A549 (cell line): ENCODE data around the gene VSIG2. TPM values are rescaled to one million over a fixed set of nuclear protein-coding genes. Genes with fewer than 3 reads are reported as not detected.

Experiments used
- ATAC-seq, 2 experiments: fragments of 200-7000 bp in 1 of 2; fragments of >200 bp in 1 of 2; cut with Nextera tagmentation in 1 of 2; cut with Tn5 transposase in 1 of 2; 3 replicates each; pipeline versions ENCODE4 v1.8.0 to v1.9.1; 2018 to 2020; ENCODE audit warnings: mild to moderate bottlenecking in 1 of 2, moderate library complexity in 1 of 2
- CTCF ChIA-PET: fragments of 300-600 bp; sonication (Branson Sonifier 250); formaldehyde crosslinking; extraction: SDS; loops from one replicate; lab custom pipeline; 2021; ENCODE audit warnings: antibody characterized with exemption, inconsistent platforms; lab: Yijun Ruan, JAX
- POLR2A ChIA-PET: fragments of 350-600 bp; formaldehyde crosslinking; extraction: SDS; loops from one replicate; lab custom pipeline; 2021; ENCODE audit warnings: antibody characterized with exemption, inconsistent platforms; lab: Yijun Ruan, JAX
- DNase-seq, 2 experiments: peaks; one replicate each; pipeline versions ENCODE4 v3.0.0 to v3.0.0-alpha.2; 2011 to 2016; ENCODE audit warnings: low read depth in 1 of 2, low spot score in 1 of 2
- FAIRE-seq: peaks from 2 replicates; lab custom pipeline; 2011; peaks lifted over from hg19 to GRCh38; lab: Jason Lieb, UNC
- H3K27ac ChIP-seq, 2 experiments: fragments of >200 bp; sonication (Bioruptor Twin); formaldehyde crosslinking; 3 replicates each; pipeline ENCODE4 v1.5.1; 2016 to 2017
- H3K4me1 ChIP-seq: fragments of >200 bp; sonication (Bioruptor Twin); formaldehyde crosslinking; 3 replicates; pipeline ENCODE4 v1.6.1; 2016
- H3K4me2 ChIP-seq: fragments of >200 bp; sonication (Bioruptor Twin); formaldehyde crosslinking; 3 replicates; pipeline ENCODE4 v1.6.1; 2016
- H3K4me3 ChIP-seq: fragments of >200 bp; sonication (Bioruptor Twin); formaldehyde crosslinking; 3 replicates; pipeline ENCODE4 v1.5.1; 2016
- H3K9me3 ChIP-seq: fragments of >200 bp; sonication (Bioruptor Twin); formaldehyde crosslinking; 3 replicates; pipeline ENCODE4 v1.6.1; 2016
- CHD2 ChIP-seq: fragments of 150-350 bp; IDR thresholded peaks from 2 replicates; pipeline ENCODE4 v1.6.1; 2014; ENCODE audit warnings: low read length; ENCODE audit not compliant: partially characterized antibody
- CHD4 ChIP-seq: fragments of 200-600 bp; sonication (generic); IDR thresholded peaks from 2 replicates; pipeline ENCODE4 v1.6.1; 2016; ENCODE audit warnings: antibody characterized with exemption, mild to moderate bottlenecking, borderline replicate concordance
- EHF ChIP-seq: fragments of 250-450 bp; sonication (Bioruptor Pico); IDR thresholded peaks from 2 replicates; pipeline ENCODE4 v1.5.0; 2020; ENCODE audit warnings: mild to moderate bottlenecking
- EHMT2 ChIP-seq: fragments of 200-600 bp; sonication (generic); IDR thresholded peaks from 2 replicates; pipeline ENCODE4 v1.6.1; 2016; ENCODE audit warnings: antibody characterized with exemption, low read depth, mild to moderate bottlenecking, moderate library complexity
- FOSB ChIP-seq: fragments of 250-450 bp; sonication (Bioruptor Pico); IDR thresholded peaks from 2 replicates; pipeline ENCODE4 v1.5.0; 2020; ENCODE audit warnings: mild to moderate bottlenecking, moderate library complexity
- HES2 ChIP-seq: fragments of >200 bp; sonication (Bioruptor Twin); formaldehyde crosslinking; IDR thresholded peaks from 2 replicates; pipeline ENCODE4 v1.6.1; 2016
- HEYL ChIP-seq: fragments of 250-450 bp; sonication (Bioruptor Pico); IDR thresholded peaks from 2 replicates; pipeline ENCODE4 v1.8.0; 2021; ENCODE audit warnings: mild to moderate bottlenecking, moderate library complexity
- HOXA7 ChIP-seq: fragments of 250-450 bp; sonication (Bioruptor Pico); IDR thresholded peaks from 2 replicates; pipeline ENCODE4 v1.5.0; 2020; ENCODE audit warnings: mild to moderate bottlenecking, moderate library complexity
- JUNB ChIP-seq: fragments of >200 bp; sonication (Bioruptor Twin); formaldehyde crosslinking; IDR thresholded peaks from 2 replicates; pipeline ENCODE4 v1.6.1; 2016
- MAFK ChIP-seq: fragments of 450-650 bp; IDR thresholded peaks from 2 replicates; pipeline ENCODE4 v1.6.1; 2014; ENCODE audit not compliant: partially characterized antibody
- MAX ChIP-seq: IDR thresholded peaks from 2 replicates; pipeline ENCODE4 v1.6.1; 2012
- MAZ ChIP-seq: fragments of 150-350 bp; IDR thresholded peaks from 2 replicates; pipeline ENCODE4 v1.6.1; 2014; ENCODE audit warnings: antibody characterized with exemption, low read depth, low read length, borderline replicate concordance
- MYC ChIP-seq: IDR thresholded peaks from 2 replicates; pipeline ENCODE4 v1.6.1; 2012; ENCODE audit warnings: mild to moderate bottlenecking, inconsistent platforms, low read length, improper control_type of control experiment, borderline replicate concordance
- POLR2A ChIP-seq: IDR thresholded peaks from 2 replicates; pipeline ENCODE4 v1.6.1; 2012; ENCODE audit warnings: mild to moderate bottlenecking, low read length
- RAD21 ChIP-seq, 2 experiments: fragments of >200 bp in 1 of 2; sonication (Bioruptor Twin) in 1 of 2; formaldehyde crosslinking in 1 of 2; IDR thresholded peaks in 1 of 2; conservative IDR thresholded peaks in 1 of 2; 2 replicates in 1 of 2; 3 replicates in 1 of 2; pipeline ENCODE4 v1.6.1; 2012 to 2018; ENCODE audit warnings: inconsistent platforms in 1 of 2
- RFX5 ChIP-seq: fragments of 450-650 bp; IDR thresholded peaks from 2 replicates; pipeline ENCODE4 v1.7.1; 2014; ENCODE audit warnings: antibody characterized with exemption, mild to moderate bottlenecking, moderate library complexity
- TP53 ChIP-seq: fragments of 250-450 bp; sonication (Bioruptor Pico); IDR thresholded peaks from 2 replicates; pipeline ENCODE4 v1.5.0; 2021; ENCODE audit warnings: mild to moderate bottlenecking, moderate library complexity
- ZC3H11A ChIP-seq: fragments of 450-650 bp; IDR thresholded peaks from 2 replicates; pipeline ENCODE4 v1.6.1; 2014; ENCODE audit warnings: antibody characterized with exemption, mild to moderate bottlenecking
- ZSCAN20 ChIP-seq: fragments of 250-450 bp; sonication (Bioruptor Pico); IDR thresholded peaks from 2 replicates; pipeline ENCODE4 v1.8.0; 2022; ENCODE audit warnings: mild to moderate bottlenecking, moderate library complexity
- WGBS: methylation state at CpG from one replicate; pipeline ENCODE4 v1.1.6; 2017; ENCODE audit errors: missing lambda C conversion rate; 5-methylcytosine and 5-hydroxymethylcytosine counted together
- polyA plus RNA-seq, 4 experiments: library from polyadenylated mRNA; depleted of rRNA in 3 of 4; stranded (reverse); fragments of >200 nt; fragmentation: RNase III in 1 of 4; extraction: RNeasy Plus Mini Kit Qiagen cat#74134 plus additional on column Dnase treatment in 1 of 4; gene quantifications; 2 replicates in 3 of 4; 3 replicates in 1 of 4; pipeline ENCODE4 v1.2.3, GENCODE V29; 2011 to 2017
- TF ChIP-seq, protein P1 (sequence below): fragments of 150-350 bp; IDR thresholded peaks from 2 replicates; pipeline ENCODE4 v1.6.1; 2014; ENCODE audit warnings: low read depth, mild to moderate bottlenecking, low read length
- TF ChIP-seq, protein P2 (sequence below): fragments of >200 bp; sonication (Bioruptor Twin); formaldehyde crosslinking; IDR thresholded peaks from 3 replicates; pipeline ENCODE4 v1.6.1; 2016
- TF ChIP-seq, protein P3 (sequence below): fragments of 200-600 bp; sonication (generic); IDR thresholded peaks from 2 replicates; pipeline ENCODE4 v1.6.1; 2016; ENCODE audit warnings: antibody characterized with exemption, mild to moderate bottlenecking, moderate library complexity
- TF ChIP-seq, protein P4 (sequence below): fragments of 250-450 bp; sonication (Bioruptor Pico); IDR thresholded peaks from 2 replicates; pipeline ENCODE4 v1.5.0; 2020; ENCODE audit warnings: low read depth, mild to moderate bottlenecking, moderate library complexity

Gene VSIG2
- polyA plus RNA-seq, 2 of the 4 experiments (the other 2 are of a cell fraction), result not detected

DNA sequence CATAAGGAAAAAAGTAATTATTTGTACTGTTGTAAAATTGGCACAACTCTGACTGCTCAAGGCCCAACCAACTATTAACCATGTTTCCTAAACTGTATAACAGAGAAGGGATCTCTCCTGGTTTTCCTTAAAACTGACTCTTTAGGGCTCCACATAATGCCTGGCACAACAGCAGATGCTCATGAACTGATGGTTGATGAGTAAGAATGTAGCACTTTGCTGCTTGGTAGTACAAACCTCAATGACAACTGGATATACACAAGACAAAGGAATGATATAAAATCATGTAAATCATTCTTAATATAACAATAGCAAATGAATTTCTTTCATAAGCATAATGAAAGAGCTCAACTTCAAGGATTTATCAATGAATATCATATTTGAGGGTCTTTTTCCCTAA lies 36.5 kb upstream of the VSIG2 start:
- ATAC-seq, result no peak
- Histone ChIP-seq H3K9me3 (no peaks in the 10 kb centered on the region), H3K27ac (no peak overlapping the region), H3K4me1 (peaks cover 18% of the 10 kb centered on the region), H3K4me2 (no peak overlapping the region), H3K4me3 (no peak overlapping the region)
- no peak for FAIRE-seq
- ChIA-PET CTCF (interaction anchor here (1.0 kb wide), 1 partner anchor 144 kb away, joined by 5 read pairs; no protein-coding TSS in a partner anchor), POLR2A (no interaction called here)
- DNase-seq, result no peak
- no peak for TF ChIP-seq MAFK
- TF ChIP-seq RAD21 (conservative IDR thresholded peaks at IDR 0.05 in 1 of 2, IDR thresholded peaks at IDR 0.05 in 1 of 2), result no peak
- no peak for TF ChIP-seq EHF (CRISPR knock-in tag)
- TF ChIP-seq HES2, result no peak
- TF ChIP-seq RFX5, result no peak
- TF ChIP-seq, protein P1, sequence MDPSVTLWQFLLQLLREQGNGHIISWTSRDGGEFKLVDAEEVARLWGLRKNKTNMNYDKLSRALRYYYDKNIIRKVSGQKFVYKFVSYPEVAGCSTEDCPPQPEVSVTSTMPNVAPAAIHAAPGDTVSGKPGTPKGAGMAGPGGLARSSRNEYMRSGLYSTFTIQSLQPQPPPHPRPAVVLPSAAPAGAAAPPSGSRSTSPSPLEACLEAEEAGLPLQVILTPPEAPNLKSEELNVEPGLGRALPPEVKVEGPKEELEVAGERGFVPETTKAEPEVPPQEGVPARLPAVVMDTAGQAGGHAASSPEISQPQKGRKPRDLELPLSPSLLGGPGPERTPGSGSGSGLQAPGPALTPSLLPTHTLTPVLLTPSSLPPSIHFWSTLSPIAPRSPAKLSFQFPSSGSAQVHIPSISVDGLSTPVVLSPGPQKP, result no peak
- no peak for TF ChIP-seq MAZ
- no peak for TF ChIP-seq TP53 (CRISPR knock-in tag)
- no peak for TF ChIP-seq ZC3H11A
- TF ChIP-seq CHD2, result no peak
- TF ChIP-seq MAX, result no peak
- TF ChIP-seq MYC, result no peak
- TF ChIP-seq, protein P2, sequence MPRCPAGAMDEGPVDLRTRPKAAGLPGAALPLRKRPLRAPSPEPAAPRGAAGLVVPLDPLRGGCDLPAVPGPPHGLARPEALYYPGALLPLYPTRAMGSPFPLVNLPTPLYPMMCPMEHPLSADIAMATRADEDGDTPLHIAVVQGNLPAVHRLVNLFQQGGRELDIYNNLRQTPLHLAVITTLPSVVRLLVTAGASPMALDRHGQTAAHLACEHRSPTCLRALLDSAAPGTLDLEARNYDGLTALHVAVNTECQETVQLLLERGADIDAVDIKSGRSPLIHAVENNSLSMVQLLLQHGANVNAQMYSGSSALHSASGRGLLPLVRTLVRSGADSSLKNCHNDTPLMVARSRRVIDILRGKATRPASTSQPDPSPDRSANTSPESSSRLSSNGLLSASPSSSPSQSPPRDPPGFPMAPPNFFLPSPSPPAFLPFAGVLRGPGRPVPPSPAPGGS, result no peak
- TF ChIP-seq HEYL (CRISPR knock-in tag), result no peak
- TF ChIP-seq POLR2A, result no peak
- no peak for TF ChIP-seq ZSCAN20
- TF ChIP-seq HOXA7 (CRISPR knock-in tag), result no peak
- no peak for TF ChIP-seq FOSB (CRISPR knock-in tag)

DNA sequence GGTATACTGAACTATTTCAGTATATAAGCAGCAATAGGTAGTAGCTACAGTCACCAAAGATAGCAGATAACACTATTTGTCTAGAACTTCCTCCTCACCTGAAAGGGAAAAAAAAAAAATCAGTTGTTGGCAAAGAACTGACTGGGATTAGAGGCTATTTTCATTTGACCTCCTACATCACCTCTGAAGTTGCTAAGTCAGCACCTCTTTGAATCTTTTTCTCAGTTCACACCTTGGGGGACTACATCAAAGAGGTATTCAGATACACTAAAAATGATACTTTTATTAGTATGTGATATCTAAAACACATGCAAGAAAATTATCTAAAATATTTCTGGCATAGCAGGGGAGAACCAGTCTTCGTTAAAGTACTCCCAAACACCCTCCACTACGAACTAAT lies 32.0 kb upstream of the VSIG2 start:
- H3K4me3 ChIP-seq, result no peak overlapping the region
- H3K4me1 ChIP-seq, result no peaks in the 10 kb centered on the region
- 94% methylated on average over 2 of the region's 2 CpGs for WGBS
- TF ChIP-seq, protein P3, sequence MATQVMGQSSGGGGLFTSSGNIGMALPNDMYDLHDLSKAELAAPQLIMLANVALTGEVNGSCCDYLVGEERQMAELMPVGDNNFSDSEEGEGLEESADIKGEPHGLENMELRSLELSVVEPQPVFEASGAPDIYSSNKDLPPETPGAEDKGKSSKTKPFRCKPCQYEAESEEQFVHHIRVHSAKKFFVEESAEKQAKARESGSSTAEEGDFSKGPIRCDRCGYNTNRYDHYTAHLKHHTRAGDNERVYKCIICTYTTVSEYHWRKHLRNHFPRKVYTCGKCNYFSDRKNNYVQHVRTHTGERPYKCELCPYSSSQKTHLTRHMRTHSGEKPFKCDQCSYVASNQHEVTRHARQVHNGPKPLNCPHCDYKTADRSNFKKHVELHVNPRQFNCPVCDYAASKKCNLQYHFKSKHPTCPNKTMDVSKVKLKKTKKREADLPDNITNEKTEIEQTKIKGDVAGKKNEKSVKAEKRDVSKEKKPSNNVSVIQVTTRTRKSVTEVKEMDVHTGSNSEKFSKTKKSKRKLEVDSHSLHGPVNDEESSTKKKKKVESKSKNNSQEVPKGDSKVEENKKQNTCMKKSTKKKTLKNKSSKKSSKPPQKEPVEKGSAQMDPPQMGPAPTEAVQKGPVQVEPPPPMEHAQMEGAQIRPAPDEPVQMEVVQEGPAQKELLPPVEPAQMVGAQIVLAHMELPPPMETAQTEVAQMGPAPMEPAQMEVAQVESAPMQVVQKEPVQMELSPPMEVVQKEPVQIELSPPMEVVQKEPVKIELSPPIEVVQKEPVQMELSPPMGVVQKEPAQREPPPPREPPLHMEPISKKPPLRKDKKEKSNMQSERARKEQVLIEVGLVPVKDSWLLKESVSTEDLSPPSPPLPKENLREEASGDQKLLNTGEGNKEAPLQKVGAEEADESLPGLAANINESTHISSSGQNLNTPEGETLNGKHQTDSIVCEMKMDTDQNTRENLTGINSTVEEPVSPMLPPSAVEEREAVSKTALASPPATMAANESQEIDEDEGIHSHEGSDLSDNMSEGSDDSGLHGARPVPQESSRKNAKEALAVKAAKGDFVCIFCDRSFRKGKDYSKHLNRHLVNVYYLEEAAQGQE, result no peak
- TF ChIP-seq MAX, result no peak
- TF ChIP-seq, protein P4, sequence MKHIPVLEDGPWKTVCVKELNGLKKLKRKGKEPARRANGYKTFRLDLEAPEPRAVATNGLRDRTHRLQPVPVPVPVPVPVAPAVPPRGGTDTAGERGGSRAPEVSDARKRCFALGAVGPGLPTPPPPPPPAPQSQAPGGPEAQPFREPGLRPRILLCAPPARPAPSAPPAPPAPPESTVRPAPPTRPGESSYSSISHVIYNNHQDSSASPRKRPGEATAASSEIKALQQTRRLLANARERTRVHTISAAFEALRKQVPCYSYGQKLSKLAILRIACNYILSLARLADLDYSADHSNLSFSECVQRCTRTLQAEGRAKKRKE (CRISPR knock-in tag), result no peak
- TF ChIP-seq RAD21 (conservative IDR thresholded peaks at IDR 0.05 in 1 of 2, IDR thresholded peaks at IDR 0.05 in 1 of 2), result no peak
- no peak for TF ChIP-seq CHD4
- TF ChIP-seq EHMT2, result no peak
- TF ChIP-seq JUNB, result no peak
- no peak for TF ChIP-seq POLR2A
- ChIA-PET CTCF (interaction anchor here (0.6 to 3.8 kb wide), 5 partner anchors 9 to 139 kb away, joined by 3 to 14 read pairs (median 5); partner anchors contain the start of gene ESAM), POLR2A (no interaction called here)
- no peak overlapping the region for H3K4me2 ChIP-seq
- FAIRE-seq (no peak), ATAC-seq (no peak), DNase-seq (no peak)
- no peak overlapping the region for H3K27ac ChIP-seq
- no peaks in the 10 kb centered on the region for H3K9me3 ChIP-seq
